ENCODE measurements around the gene ECSIT.

DNA sequence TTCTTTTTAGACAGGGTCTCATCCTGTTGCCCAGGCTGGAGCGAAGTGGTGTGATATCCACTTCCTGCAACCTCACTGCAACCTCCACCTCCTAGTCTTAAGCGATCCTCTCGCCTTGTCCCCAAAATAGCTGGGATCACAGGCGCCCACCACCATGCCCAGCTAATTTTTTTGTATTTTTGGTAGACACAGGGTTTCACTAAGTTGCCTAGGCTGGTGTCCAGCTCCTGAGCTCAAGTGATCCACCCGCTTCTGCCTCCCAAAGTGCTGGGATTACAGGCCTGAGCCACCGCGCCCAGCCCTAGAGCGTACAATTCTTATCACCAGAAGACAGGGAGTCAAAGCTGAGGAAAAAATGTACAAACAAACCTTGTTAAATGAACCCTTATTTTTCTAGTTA lies 34.6 kb upstream of the ECSIT start:
- TF ChIP-seq, protein P1, sequence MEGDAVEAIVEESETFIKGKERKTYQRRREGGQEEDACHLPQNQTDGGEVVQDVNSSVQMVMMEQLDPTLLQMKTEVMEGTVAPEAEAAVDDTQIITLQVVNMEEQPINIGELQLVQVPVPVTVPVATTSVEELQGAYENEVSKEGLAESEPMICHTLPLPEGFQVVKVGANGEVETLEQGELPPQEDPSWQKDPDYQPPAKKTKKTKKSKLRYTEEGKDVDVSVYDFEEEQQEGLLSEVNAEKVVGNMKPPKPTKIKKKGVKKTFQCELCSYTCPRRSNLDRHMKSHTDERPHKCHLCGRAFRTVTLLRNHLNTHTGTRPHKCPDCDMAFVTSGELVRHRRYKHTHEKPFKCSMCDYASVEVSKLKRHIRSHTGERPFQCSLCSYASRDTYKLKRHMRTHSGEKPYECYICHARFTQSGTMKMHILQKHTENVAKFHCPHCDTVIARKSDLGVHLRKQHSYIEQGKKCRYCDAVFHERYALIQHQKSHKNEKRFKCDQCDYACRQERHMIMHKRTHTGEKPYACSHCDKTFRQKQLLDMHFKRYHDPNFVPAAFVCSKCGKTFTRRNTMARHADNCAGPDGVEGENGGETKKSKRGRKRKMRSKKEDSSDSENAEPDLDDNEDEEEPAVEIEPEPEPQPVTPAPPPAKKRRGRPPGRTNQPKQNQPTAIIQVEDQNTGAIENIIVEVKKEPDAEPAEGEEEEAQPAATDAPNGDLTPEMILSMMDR (conservative IDR thresholded peaks at IDR 0.05): no peak
- no peak for TF ChIP-seq ZFX (IDR thresholded peaks at IDR 0.05)

All from C4-2B (cell line).